HEK293T (cell line): ENCODE results near the gene ADCY1.

Experiments used
- ELF4 ChIP-seq: fragments of 450-650 bp; IDR thresholded peaks from 2 replicates; pipeline ENCODE4 v1.6.1; 2017; ENCODE audit warnings: antibody characterized with exemption
- FOXA1 ChIP-seq: fragments of 450-650 bp; IDR thresholded peaks from 2 replicates; pipeline ENCODE4 v1.6.1; 2016; ENCODE audit warnings: mild to moderate bottlenecking
- FOXM1 ChIP-seq: fragments of 450-650 bp; IDR thresholded peaks from 2 replicates; pipeline ENCODE4 v1.6.1; 2017; ENCODE audit warnings: mild to moderate bottlenecking, borderline replicate concordance
- L3MBTL2 ChIP-seq: fragments of 450-650 bp; conservative IDR thresholded peaks from 2 replicates; pipeline ENCODE4 v1.6.1; 2016; ENCODE audit warnings: mild to moderate bottlenecking
- LEF1 ChIP-seq: fragments of 450-650 bp; IDR thresholded peaks from 2 replicates; pipeline ENCODE4 v1.6.1; 2017; ENCODE audit warnings: mild to moderate bottlenecking, borderline replicate concordance
- NFRKB ChIP-seq: fragments of 450-650 bp; IDR thresholded peaks from 2 replicates; pipeline ENCODE4 v1.6.1; 2016; ENCODE audit warnings: mild to moderate bottlenecking, moderate library complexity
- PKNOX1 ChIP-seq: fragments of 450-650 bp; IDR thresholded peaks from 2 replicates; pipeline ENCODE4 v1.6.1; 2016
- SP1 ChIP-seq: fragments of 450-650 bp; IDR thresholded peaks from 2 replicates; pipeline ENCODE4 v1.6.1; 2017
- SUZ12 ChIP-seq: fragments of 450-650 bp; IDR thresholded peaks from 2 replicates; pipeline ENCODE4 v1.6.1; 2016; ENCODE audit warnings: mild to moderate bottlenecking
- TARDBP ChIP-seq: fragments of 450-650 bp; IDR thresholded peaks from 2 replicates; pipeline ENCODE4 v1.6.1; 2016
- ZNF384 ChIP-seq: fragments of 450-650 bp; IDR thresholded peaks from 2 replicates; pipeline ENCODE4 v1.6.1; 2016

GRCh38 chr7:45651540-45651939 is 77.4 kb downstream of the ADCY1 start:
- TF ChIP-seq FOXM1, result no peak
- no peak for TF ChIP-seq FOXA1
- no peak for TF ChIP-seq SP1
- TF ChIP-seq PKNOX1, result no peak
- no peak for TF ChIP-seq SUZ12
- TF ChIP-seq TARDBP, result no peak
- TF ChIP-seq ELF4, result no peak
- TF ChIP-seq NFRKB, result no peak
- no peak for TF ChIP-seq LEF1
- no peak for TF ChIP-seq ZNF384
- TF ChIP-seq L3MBTL2, result no peak
